Aorta (tissue), 5 donors: ENCODE measurements around the gene IRF2BPL. TPM values are rescaled to one million over a fixed set of nuclear protein-coding genes. Genes with fewer than 3 reads are reported as not detected.

Source experiments
- ATAC-seq: fragments of 200-7000 bp; cut with Tn5 transposase; one replicate; pipeline ENCODE4 v1.9.1; 2022; ENCODE audit warnings: moderate library complexity; ENCODE audit not compliant: low FRiP score
- DNase-seq, 2 donors: peaks; one replicate each; pipeline ENCODE4 v3.0.0-alpha.2; 2020
- H3K27ac ChIP-seq, 2 donors: one replicate each; pipeline ENCODE4 v1.5.1; 2013; ENCODE audit warnings: low read length in 2 of 2, mild to moderate bottlenecking in 2 of 2, moderate library complexity in 2 of 2, control low read depth in 1 of 2, inconsistent platforms in 1 of 2, low read depth in 1 of 2
- H3K27me3 ChIP-seq, 2 donors: one replicate each; pipeline ENCODE4 v1.6.1; 2013; ENCODE audit warnings: control low read depth in 1 of 2, low read length in 1 of 2, mild to moderate bottlenecking in 1 of 2, moderate library complexity in 1 of 2; ENCODE audit not compliant: insufficient read depth in 2 of 2, control insufficient read depth in 1 of 2
- H3K36me3 ChIP-seq, 2 donors: one replicate each; pipeline ENCODE4 v1.6.1; 2013; ENCODE audit warnings: control low read depth in 1 of 2, low read length in 1 of 2, mild to moderate bottlenecking in 1 of 2; ENCODE audit not compliant: insufficient read depth in 2 of 2, control insufficient read depth in 1 of 2
- H3K4me1 ChIP-seq, 2 donors: one replicate each; pipeline ENCODE4 v1.6.1; 2013; ENCODE audit warnings: low read length in 2 of 2, control low read depth in 1 of 2, mild to moderate bottlenecking in 1 of 2, moderate library complexity in 1 of 2; ENCODE audit not compliant: insufficient read depth in 2 of 2, control insufficient read depth in 1 of 2
- H3K4me3 ChIP-seq, 2 donors: one replicate each; pipeline ENCODE4 v1.5.1; 2013; ENCODE audit warnings: low read length in 2 of 2, control low read depth in 1 of 2, mild to moderate bottlenecking in 1 of 2
- H3K9me3 ChIP-seq: one replicate; pipeline ENCODE4 v1.6.1; 2013; ENCODE audit warnings: mild to moderate bottlenecking, low read length; ENCODE audit not compliant: control insufficient read depth
- WGBS, 2 donors: extraction: QIAGEN DNeasy Blood & Tissue Kit; methylation state at CpG; one replicate each; pipeline ENCODE4 v1.1.7; 2013; 5-methylcytosine and 5-hydroxymethylcytosine counted together
- intact Hi-C, 2 donors: fragments of 100-400 bp; cut with DNase I; formaldehyde crosslinking; loops; one replicate each; pipeline versions ENCODE4 v1.14.2 to v1.15.0; 2022
- long read RNA-seq, 2 donors: library from polyadenylated mRNA; unstranded; transcript quantifications; one replicate each; pipeline ENCODE4 v2.0.0, GENCODE V29; 2020 to 2021
- polyA plus RNA-seq, 2 donors: library from polyadenylated mRNA; stranded (reverse); fragments of 200-250 nt; gene quantifications; one replicate each; pipeline ENCODE4 v1.2.3, GENCODE V29; 2013
- total RNA-seq, 2 donors: library from RNA; stranded (reverse); fragmentation: NEBNext Ultra II Directional; extraction: Animal tissue kit (Norgen Biotek cat#: 25700); gene quantifications; one replicate each; pipeline ENCODE4 v1.2.1, GENCODE V29; 2021
- donor health status: healthy with polysubstance abuse.
- donor health status: Bipolar disorder and iron deficiency.
- donor health status: DM: no; HTN: no; CAD: no.
- donor health status: DM: no; HTN: no; CAD: no.
- donor health status: DM: yes; HTN: yes; CAD: no.

IRF2BPL gene
- total RNA-seq, result 10 to 100 TPM; 34.7 to 59.6 TPM
- 10 to 100 TPM in 1 of 2 donors, 1 to 10 TPM in 1; 3.4 to 13.0 TPM for polyA plus RNA-seq
- long read RNA-seq, donor 1, full-length matches to known transcripts, result 9 of 9 reads
- long read RNA-seq, donor 1, partial matches to known transcripts, result 0 of 9 reads
- long read RNA-seq, donor 1, other reads (novel, unspliced or antisense), result 0 of 9 reads
- long read RNA-seq, donor 2, full-length matches to known transcripts, result 38 of 38 reads
- long read RNA-seq, donor 2, partial matches to known transcripts, result 0 of 38 reads
- long read RNA-seq, donor 2, other reads (novel, unspliced or antisense), result 0 of 38 reads

DNA sequence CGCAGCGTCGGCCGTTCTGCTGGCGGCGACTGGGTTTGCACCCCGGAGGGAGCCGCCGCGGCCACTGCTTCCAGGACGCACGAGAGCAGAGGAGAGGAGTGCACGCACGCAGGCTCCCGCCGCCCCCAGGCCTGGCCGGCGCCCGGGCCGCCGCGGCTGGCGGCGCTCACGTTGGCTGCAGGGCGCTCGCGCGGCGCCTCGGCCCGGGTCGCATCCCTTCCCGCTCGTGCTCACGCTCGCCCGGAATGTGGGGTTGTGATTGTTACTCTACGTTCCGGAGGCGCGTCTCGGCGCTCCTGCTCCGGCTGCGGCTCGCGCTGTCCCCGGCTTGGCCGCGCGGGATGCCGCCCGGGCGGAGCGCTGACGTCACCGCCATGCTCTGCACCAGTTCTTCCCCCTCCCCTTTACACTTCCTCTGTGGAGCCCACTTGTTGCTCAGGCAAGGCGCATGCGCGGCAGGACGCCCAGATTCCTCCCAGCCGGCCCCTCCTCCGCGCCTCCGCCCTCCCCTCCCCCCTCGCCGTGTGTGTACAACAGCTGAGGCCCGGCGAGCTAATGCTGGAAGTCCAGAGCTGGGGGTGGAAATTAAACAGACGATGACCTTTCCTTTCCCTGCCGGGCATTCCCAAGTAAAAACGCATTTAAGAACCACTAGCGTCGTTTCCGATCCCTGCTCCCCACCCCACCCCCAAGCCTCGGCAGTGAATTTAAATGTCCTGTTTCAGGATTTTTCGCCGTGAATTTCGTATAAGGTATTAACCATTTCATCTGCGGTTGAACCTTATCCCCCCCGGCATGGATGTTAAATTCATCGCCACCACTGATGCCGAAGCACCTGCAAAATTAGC, at the start of gene IRF2BPL:
Gene IRF2BPL, minus strand, starts transcription at position 325 of the 848 bp plus-strand sequence. CDS start 916 bp downstream, outside the sequence.
- peak within 1 kb of the TSS; percentile 89 to 100 for H3K27ac ChIP-seq
- peak; percentile 99 to 100 for DNase-seq
- peaks cover 0 to 5% of the 10 kb centered on the region in 2 donors for H3K4me1 ChIP-seq
- intact Hi-C loops, result loop anchor here in 1 of 2 donors (1.0 to 2.0 kb wide), 3 partner anchors 12 to 109 kb away; no protein-coding TSS in a partner anchor
- H3K36me3 ChIP-seq, result no peaks in the 10 kb centered on the region
- ATAC-seq, result peak; percentile 85
- H3K4me3 ChIP-seq, result peak within 1 kb of the TSS; percentile 77 to 95
- H3K27me3 ChIP-seq, result no peaks in the 10 kb centered on the region
- H3K9me3 ChIP-seq, result no peaks in the 10 kb centered on the region
- 1% methylated on average over 77 to 84 of the region's 84 CpGs for WGBS, 2 donors

DNA sequence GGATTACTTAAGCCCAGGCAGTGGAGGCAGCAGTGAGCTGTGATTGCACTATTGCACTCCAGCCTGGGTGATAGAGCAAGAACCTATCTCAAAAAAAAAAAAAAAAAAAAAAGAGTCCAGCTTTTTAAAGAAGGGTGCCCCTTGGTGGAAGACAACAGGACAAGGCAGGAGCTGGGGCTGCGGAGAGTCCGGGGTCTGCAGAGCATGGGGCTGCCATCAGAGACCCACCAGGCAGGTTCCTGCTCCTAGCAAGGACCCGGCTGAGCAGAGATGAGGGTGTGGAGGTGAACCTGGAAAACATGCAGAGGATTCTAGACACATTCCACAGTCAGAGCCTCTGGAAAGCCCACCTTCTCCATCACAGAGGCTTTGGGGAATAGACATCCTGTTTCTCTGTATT, 48.5 kb upstream of the IRF2BPL start:
- Histone ChIP-seq H3K4me3 (no peak overlapping the region), H3K9me3 (peaks cover 3% of the 10 kb centered on the region), H3K27ac (no peak overlapping the region), H3K4me1 (no peaks in the 10 kb centered on the region), H3K27me3 (no peaks in the 10 kb centered on the region), H3K36me3 (no peaks in the 10 kb centered on the region)
- intact Hi-C loops, result no loop called here
- 92 to 95% methylated on average over 3 of the region's 3 CpGs for WGBS, 2 donors
- DNase-seq, result no peak
- no peak for ATAC-seq

DNA sequence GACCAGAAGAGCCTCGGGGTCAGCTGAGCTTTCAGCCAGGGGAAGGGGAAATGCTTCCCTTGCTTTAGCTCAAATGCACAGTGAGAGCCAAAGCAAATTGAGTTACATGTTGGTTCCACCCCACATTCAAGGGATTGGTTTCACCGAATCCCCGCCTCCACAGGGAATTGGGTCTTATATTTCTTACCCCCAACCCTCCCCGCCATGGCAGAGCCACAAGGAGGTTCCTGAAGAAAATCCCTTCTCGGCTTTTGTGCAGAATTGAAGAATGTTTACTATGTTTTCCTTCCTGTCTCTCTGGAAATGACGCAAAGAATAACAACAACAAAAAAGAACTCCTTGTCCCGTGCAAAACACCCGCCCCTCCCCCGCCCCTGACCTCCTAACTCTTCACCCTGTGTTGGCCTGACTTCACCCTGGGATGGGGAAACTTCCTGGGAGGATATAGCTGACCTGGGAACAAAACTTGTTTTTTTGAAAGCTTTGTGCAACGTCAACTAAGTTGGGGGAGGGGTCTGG, 47.7 kb upstream of the IRF2BPL start:
- DNase-seq, result peak; percentile 74 to 81
- WGBS, 2 donors, result 18 to 22% methylated on average over 10 of the region's 10 CpGs
- intact Hi-C loops, result no loop called here

DNA sequence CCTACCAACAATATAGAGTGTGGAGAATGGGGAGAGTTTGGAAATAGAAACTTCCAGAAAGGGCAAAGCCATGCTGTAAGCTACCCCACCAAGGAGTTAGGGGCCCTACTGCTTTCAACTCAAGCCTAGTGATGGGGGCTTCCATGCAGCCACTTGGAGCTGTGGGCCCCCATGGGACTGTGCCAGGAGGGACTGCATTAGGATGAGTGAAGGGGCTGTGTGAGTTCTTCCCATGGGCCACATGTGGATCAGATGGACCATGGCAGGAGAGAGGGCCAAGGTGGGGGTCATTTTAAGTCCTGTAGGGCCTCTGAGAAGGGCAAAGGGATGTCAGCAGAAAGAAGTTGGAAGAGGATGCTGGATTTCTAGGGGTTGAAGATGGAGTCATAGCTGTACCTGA, 46.5 kb upstream of the IRF2BPL start:
- no peak overlapping the region for H3K4me3 ChIP-seq
- no peaks in the 10 kb centered on the region for H3K36me3 ChIP-seq
- ATAC-seq (no peak), DNase-seq (no peak)
- intact Hi-C loops, result no loop called here
- H3K4me1 ChIP-seq, result no peaks in the 10 kb centered on the region
- no peaks in the 10 kb centered on the region for H3K27me3 ChIP-seq
- H3K9me3 ChIP-seq, result peaks cover 3% of the 10 kb centered on the region
- H3K27ac ChIP-seq, result no peak overlapping the region

More for the DNA sequence above, 47.7 kb upstream of the IRF2BPL start:
- peaks cover 3% of the 10 kb centered on the region for H3K9me3 ChIP-seq
- H3K36me3 ChIP-seq, result no peaks in the 10 kb centered on the region
- H3K4me3 ChIP-seq, result no peak overlapping the region
- H3K27ac ChIP-seq, result no peak overlapping the region
- H3K27me3 ChIP-seq, result no peaks in the 10 kb centered on the region
- peak; percentile 84 for ATAC-seq
- no peaks in the 10 kb centered on the region for H3K4me1 ChIP-seq

DNA sequence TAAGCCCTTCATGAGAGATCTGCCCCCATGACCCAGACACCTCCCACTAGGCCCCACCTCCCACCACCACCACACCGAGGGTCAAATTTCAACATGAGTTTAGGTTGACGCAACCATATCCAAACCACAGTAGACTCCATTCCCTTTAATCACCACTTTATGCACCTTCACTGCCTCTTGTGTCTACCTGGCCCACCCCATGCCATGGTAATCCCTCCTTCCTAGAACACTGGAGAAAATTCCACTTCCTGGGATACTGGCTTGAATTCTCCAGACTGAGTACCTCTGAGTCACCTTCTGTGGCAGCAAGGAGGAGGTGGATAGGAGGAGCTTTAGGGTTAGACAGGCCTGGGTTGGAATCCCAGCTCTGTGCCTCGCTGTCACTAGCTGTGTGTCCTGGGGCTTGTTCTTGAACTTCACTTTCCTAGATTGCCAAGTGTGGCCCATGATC, 43.5 kb upstream of the IRF2BPL start:
- ATAC-seq (no peak), DNase-seq (no peak)
- no peak overlapping the region for H3K27ac ChIP-seq
- intact Hi-C loops, result no loop called here
- H3K4me1 ChIP-seq, result no peaks in the 10 kb centered on the region
- no peaks in the 10 kb centered on the region for H3K27me3 ChIP-seq
- no peaks in the 10 kb centered on the region for H3K9me3 ChIP-seq
- 89 to 93% methylated on average over 3 of the region's 3 CpGs for WGBS, 2 donors
- H3K4me3 ChIP-seq, result no peak overlapping the region
- H3K36me3 ChIP-seq, result no peaks in the 10 kb centered on the region

DNA sequence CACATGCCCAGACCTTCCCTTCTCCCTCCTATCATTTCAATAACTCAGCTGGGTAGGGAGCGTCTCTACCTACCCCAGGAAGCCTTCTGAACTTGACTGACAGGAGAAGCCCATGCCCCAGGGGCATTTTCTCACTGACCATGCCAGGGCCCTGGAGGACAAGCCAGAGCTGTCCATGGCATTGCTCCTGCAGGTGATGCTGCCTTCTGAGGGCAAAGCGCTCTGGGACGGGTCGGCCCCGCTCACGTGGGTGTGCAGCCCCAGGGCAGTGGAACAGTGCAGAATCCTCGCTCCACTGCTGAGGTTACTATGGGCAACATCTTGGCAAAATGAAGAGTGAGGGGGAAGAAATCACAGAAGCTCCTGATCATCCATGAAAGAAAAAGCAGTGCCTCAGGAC, 41.0 kb upstream of the IRF2BPL start:
- Histone ChIP-seq H3K9me3 (no peaks in the 10 kb centered on the region), H3K4me1 (no peaks in the 10 kb centered on the region), H3K27me3 (no peaks in the 10 kb centered on the region), H3K36me3 (no peaks in the 10 kb centered on the region), H3K27ac (no peak overlapping the region), H3K4me3 (no peak overlapping the region)
- ATAC-seq, result no peak
- 86 to 95% methylated on average over 7 of the region's 7 CpGs for WGBS, 2 donors
- no peak for DNase-seq
- intact Hi-C loops, result loop anchor here in 1 of 2 donors (2.0 to 5.0 kb wide), 2 partner anchors 157 to 195 kb away; no protein-coding TSS in a partner anchor

DNA sequence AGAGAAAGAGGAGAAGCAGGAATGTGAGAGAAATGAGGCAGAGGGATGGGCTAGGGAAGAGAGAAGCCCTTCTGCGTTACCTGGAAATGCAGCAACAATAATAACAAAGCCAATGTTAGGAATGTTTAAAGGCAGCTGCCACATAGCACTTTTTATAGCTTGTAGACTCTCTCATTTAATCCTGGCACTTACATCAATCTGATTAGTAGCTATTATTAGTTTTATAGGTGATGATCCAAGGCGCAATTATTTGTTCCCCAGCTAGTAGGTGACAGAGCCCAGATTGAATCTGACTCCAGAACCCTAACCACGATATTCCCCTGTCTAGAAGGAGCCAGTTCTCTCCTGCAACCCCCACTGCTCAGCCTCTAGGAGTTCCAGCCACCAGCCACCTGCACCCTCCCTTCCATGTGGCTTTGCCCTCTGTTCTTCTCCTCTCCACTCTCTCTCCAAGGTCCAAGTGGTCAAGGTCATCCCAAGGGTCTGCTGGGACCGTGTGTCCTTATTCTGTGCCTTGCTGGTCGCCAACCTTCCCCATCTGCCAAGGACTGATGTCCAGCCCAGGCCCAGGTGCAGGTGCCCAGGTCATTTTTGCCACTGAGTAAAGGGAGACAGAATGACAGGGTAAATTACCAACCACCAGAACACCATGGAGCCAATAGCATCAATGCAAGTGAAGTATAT, 40.2 kb upstream of the IRF2BPL start:
- ATAC-seq, result no peak
- no peaks in the 10 kb centered on the region for H3K9me3 ChIP-seq
- no peaks in the 10 kb centered on the region for H3K4me1 ChIP-seq
- intact Hi-C loops, result loop anchor here in 1 of 2 donors (2.0 to 5.0 kb wide), 2 partner anchors 156 to 194 kb away; no protein-coding TSS in a partner anchor
- no peaks in the 10 kb centered on the region for H3K27me3 ChIP-seq
- no peaks in the 10 kb centered on the region for H3K36me3 ChIP-seq
- no peak overlapping the region for H3K27ac ChIP-seq
- H3K4me3 ChIP-seq, result no peak overlapping the region
- no peak for DNase-seq
- WGBS, 2 donors, result 59 to 62% methylated on average over 5 of the region's 5 CpGs
